GM12891 (cell line): ENCODE data around the gene TCERG1L.

ENCODE experiments used
- POLR2A ChIP-seq: IDR thresholded peaks from 2 replicates; pipeline ENCODE4 v1.6.1; 2011; ENCODE audit warnings: low read depth, low read length, control low read depth
- POLR2AphosphoS5 ChIP-seq: IDR thresholded peaks from 2 replicates; pipeline ENCODE4 v1.6.1; 2011; ENCODE audit warnings: low read depth, low read length, control low read depth

DNA sequence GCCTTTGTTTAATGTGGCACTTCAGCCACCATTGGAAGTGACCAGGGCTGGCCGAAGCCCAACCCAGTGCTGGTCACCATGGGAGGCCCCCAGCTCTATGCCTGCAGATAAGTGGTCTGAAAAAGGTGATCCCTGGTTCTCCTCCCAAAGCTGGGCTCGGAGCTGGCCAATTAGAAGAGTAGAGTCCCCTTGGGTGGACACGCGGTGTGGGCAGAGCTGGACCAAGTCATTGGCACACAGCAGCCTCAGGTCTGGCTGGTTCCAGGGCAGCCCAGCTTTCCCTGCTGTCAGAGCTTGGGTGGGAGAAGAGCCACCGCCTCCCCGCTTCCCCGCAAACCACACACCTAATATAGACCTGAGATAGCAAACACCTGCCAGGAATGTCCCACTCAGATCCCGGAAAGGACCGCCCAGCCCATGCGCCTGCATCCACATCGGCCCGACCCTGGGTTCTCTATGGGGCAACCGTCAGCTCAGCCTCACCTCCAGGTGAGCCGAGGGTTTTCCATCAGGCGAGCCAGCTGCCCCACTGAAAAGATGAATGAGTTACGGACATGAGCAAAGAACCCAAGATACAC, 84.3 kb downstream of the TCERG1L start:
- TF ChIP-seq POLR2AphosphoS5, result no peak
- no peak for TF ChIP-seq POLR2A
